ENCODE data around the gene ZNF485.

GRCh38 chr10:43591303-43591904 is 14.8 kb upstream of the ZNF485 start:
- TF ChIP-seq CTCF (IDR thresholded peaks at IDR 0.05) (no peak), POLR2AphosphoS5 (IDR thresholded peaks at IDR 0.05) (no peak), POLR2A (IDR thresholded peaks at IDR 0.05) (no peak)

Measured in prostate gland (tissue), 2 donors.